K562 (cell line): ENCODE data around the gene B2M. TPM values are rescaled to one million over a fixed set of nuclear protein-coding genes. Genes with fewer than 3 reads are reported as not detected.

Source experiments
- ARNT ChIP-seq, 2 experiments: fragments of 450-650 bp; IDR thresholded peaks; 2 replicates each; pipeline ENCODE4 v1.6.1; 2016; ENCODE audit warnings: mild to moderate bottlenecking in 1 of 2
- CEBPZ ChIP-seq: fragments of 150-350 bp; IDR thresholded peaks from 2 replicates; pipeline ENCODE4 v1.6.1; 2014; ENCODE audit warnings: low read depth, mild to moderate bottlenecking, low read length, borderline replicate concordance
- KAT8 ChIP-seq: fragments of 450-650 bp; IDR thresholded peaks from 2 replicates; pipeline ENCODE4 v1.6.1; 2016; ENCODE audit warnings: low read depth, mild to moderate bottlenecking
- PHB2 ChIP-seq: fragments of 450-650 bp; IDR thresholded peaks from 2 replicates; pipeline ENCODE4 v1.6.1; 2017; ENCODE audit warnings: low read depth
- SMAD4 ChIP-seq: fragments of 250-450 bp; sonication (Bioruptor Pico); conservative IDR thresholded peaks from 2 replicates; pipeline ENCODE4 v1.8.0; 2021; ENCODE audit warnings: inconsistent platforms, mild to moderate bottlenecking, moderate library complexity
- TAF7 ChIP-seq: fragments of 450-650 bp; IDR thresholded peaks from 2 replicates; pipeline ENCODE4 v1.6.1; 2016; ENCODE audit warnings: missing genetic modification characterization, missing compliant biosample characterization
- TBL1XR1 ChIP-seq, 2 experiments: IDR thresholded peaks; 2 replicates each; pipeline ENCODE4 v1.6.1; 2012; ENCODE audit warnings: improper control_type of control experiment in 2 of 2, low read length in 2 of 2, mild to moderate bottlenecking in 1 of 2
- TOE1 ChIP-seq, 2 experiments: fragments of 450-650 bp in 1 of 2; sonication (generic) in 1 of 2; formaldehyde crosslinking in 1 of 2; IDR thresholded peaks; 2 replicates each; pipeline versions ENCODE4 v1.7.1 to v1.8.0; 2016 to 2022; ENCODE audit warnings: borderline replicate concordance in 2 of 2, mild to moderate bottlenecking in 2 of 2, antibody characterized with exemption in 1 of 2, inconsistent platforms in 1 of 2, low read depth in 1 of 2, missing genetic modification reagents in 1 of 2, moderate library complexity in 1 of 2
- ZNF347 ChIP-seq: fragments of 450-650 bp; formaldehyde crosslinking; IDR thresholded peaks from 2 replicates; pipeline ENCODE4 v1.4.0; 2020; ENCODE audit warnings: low read depth, mild to moderate bottlenecking, moderate library complexity
- polyA plus RNA-seq, 8 experiments: library from polyadenylated mRNA; depleted of rRNA in 4 of 8; stranded (reverse) in 5 of 8; unstranded in 3 of 8; fragments of >200 nt; fragmentation: Nextera tagmentation in 2 of 8; fragmentation: Illumina TruSeq in 1 of 8; extraction: Ambion mirVana in 2 of 8; extraction: Trizol in 1 of 8; gene quantifications; 2 replicates each; pipeline versions ENCODE4 v1.2.1 to v1.2.3, GENCODE V29; 2011 to 2014; ENCODE audit warnings: inconsistent platforms in 1 of 8, missing spikeins in 1 of 8
- total RNA-seq, 7 experiments: library from RNA; depleted of rRNA in 6 of 7; stranded (reverse); fragments of >200 nt in 6 of 7; fragmentation: Illumina TruSeq in 2 of 7; extraction: Trizol in 2 of 7; gene quantifications; 2 replicates each; pipeline versions ENCODE4 v1.2.1 to v1.2.3, GENCODE V29; 2011 to 2021; ENCODE audit warnings: low replicate concordance in 1 of 7
- TF ChIP-seq, protein P1 (sequence below): fragments of 250-450 bp; sonication (Bioruptor Pico); IDR thresholded peaks from 2 replicates; pipeline ENCODE4 v1.8.0; 2022; ENCODE audit warnings: moderate library complexity, mild to moderate bottlenecking, inconsistent platforms

The B2M gene
- total and polyA plus RNA-seq, 9 of the 15 experiments (the other 6 are each of a cell fraction or from before 2014, with no cell fraction given), result 460 to 3,138 (median 1,032) TPM

GRCh38 chr15:44735482-44736180 is 24.3 kb downstream of the B2M start (continued):
- TF ChIP-seq, protein P1, sequence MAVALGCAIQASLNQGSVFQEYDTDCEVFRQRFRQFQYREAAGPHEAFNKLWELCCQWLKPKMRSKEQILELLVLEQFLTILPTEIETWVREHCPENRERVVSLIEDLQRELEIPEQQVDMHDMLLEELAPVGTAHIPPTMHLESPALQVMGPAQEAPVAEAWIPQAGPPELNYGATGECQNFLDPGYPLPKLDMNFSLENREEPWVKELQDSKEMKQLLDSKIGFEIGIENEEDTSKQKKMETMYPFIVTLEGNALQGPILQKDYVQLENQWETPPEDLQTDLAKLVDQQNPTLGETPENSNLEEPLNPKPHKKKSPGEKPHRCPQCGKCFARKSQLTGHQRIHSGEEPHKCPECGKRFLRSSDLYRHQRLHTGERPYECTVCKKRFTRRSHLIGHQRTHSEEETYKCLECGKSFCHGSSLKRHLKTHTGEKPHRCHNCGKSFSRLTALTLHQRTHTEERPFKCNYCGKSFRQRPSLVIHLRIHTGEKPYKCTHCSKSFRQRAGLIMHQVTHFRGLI, result no peak
- peak; percentile 99 for TF ChIP-seq SMAD4
- TF ChIP-seq KAT8, result no peak
- no peak for TF ChIP-seq ZNF347 (CRISPR knock-in tag)
- no peak for TF ChIP-seq PHB2
- peak; percentile 33; the same call in 1 of the 2 replicates for TF ChIP-seq TAF7 (tag)
- 0 out of 2 replicates have a peak, but pooled peaks have one; percentile 31 for TF ChIP-seq TOE1 (IDR thresholded peaks at IDR 0.05; ENCODE audit: borderline replicate concordance)
- no peak for TF ChIP-seq TOE1 (CRISPR knock-in tag; IDR thresholded peaks at IDR 0.05; ENCODE audit: borderline replicate concordance, low read depth)
- 0 out of 4 replicates have a peak, but pooled peaks of 1 of the 2 experiments have one; percentile 76 for TF ChIP-seq ARNT (IDR thresholded peaks at IDR 0.05)
- no peak for TF ChIP-seq CEBPZ
- peak in 1 of 2 experiments; percentile 44; a peak in 1 of 4 replicates for TF ChIP-seq TBL1XR1 (IDR thresholded peaks at IDR 0.05; ENCODE audit: low read length in 2 of 2)
